ENCODE results near the gene STK17B. TPM values are rescaled to one million over a fixed set of nuclear protein-coding genes. Genes with fewer than 3 reads are reported as not detected.

The STK17B gene
- total RNA-seq, 1 experiment from 2014 or later, result 22.1 TPM

- TF ChIP-seq EZH2phosphoT487 (IDR thresholded peaks at IDR 0.05; ENCODE audit: borderline replicate concordance, low read length) (no peak), CTCF (conservative IDR thresholded peaks at IDR 0.05; ENCODE audit: low read depth, low read length) (no peak), EZH2 (IDR thresholded peaks at IDR 0.05; ENCODE audit: low read length, unreplicated experiment) (no peak)
- Histone ChIP-seq H3K9ac (ENCODE audit: low read length) (no peak overlapping the region), H3K27ac (ENCODE audit: low read length) (no peak overlapping the region), H3K4me3 (ENCODE audit: low read length) (no peak overlapping the region), H3K79me2 (ENCODE audit: low read length) (no peaks in the 10 kb centered on the region), H3K9me2 (replicated peaks; ENCODE audit: low read length) (no peaks in the 10 kb centered on the region), H2AFZ (ENCODE audit: low read length) (no peak overlapping the region), H3K4me1 (ENCODE audit: insufficient read depth, low read length) (no peaks in the 10 kb centered on the region), H3K4me2 (ENCODE audit: low read length) (no peak overlapping the region), H3K9me3 (ENCODE audit: low read length) (no peaks in the 10 kb centered on the region), H3K36me3 (ENCODE audit: low read depth, low read length) (no peaks in the 10 kb centered on the region; the same call in 1 of the 2 replicates), H3K27me3 (ENCODE audit: low read length) (no peaks in the 10 kb centered on the region), H4K20me1 (ENCODE audit: low read length) (no peaks in the 10 kb centered on the region), H3F3A (ENCODE audit: low read length, unreplicated experiment) (no peaks in the 10 kb centered on the region)
- ATAC-seq (no peak), DNase-seq (no peak)
- CTCF ChIA-PET, result no interaction called here
- BruUV-seq (replicated peaks), result no TSS peak
- intact Hi-C loops (cut with micrococcal nuclease), result no loop called here
- POLR2A ChIA-PET (ENCODE audit: unreplicated experiment), result no interaction called here
Measured at GRCh38 chr2:196088203-196088602, 83.2 kb downstream of the STK17B start.

GRCh38 chr2:196086517-196087368 lies 84.6 kb downstream of the STK17B start:
- no peak for ATAC-seq
- BruUV-seq (replicated peaks), result no TSS peak
- H4K20me1 ChIP-seq (ENCODE audit: low read length), result no peaks in the 10 kb centered on the region
- H3K9ac ChIP-seq (ENCODE audit: low read length), result no peak overlapping the region
- no peaks in the 10 kb centered on the region; the same call in 1 of the 2 replicates for H3K36me3 ChIP-seq (ENCODE audit: low read depth, low read length)
- POLR2A ChIA-PET (ENCODE audit: unreplicated experiment), result no interaction called here
- intact Hi-C loops (cut with micrococcal nuclease), result no loop called here
- no peaks in the 10 kb centered on the region for H3K79me2 ChIP-seq (ENCODE audit: low read length)
- no peaks in the 10 kb centered on the region for H3K4me1 ChIP-seq (ENCODE audit: insufficient read depth, low read length)
- H3K27me3 ChIP-seq (ENCODE audit: low read length), result no peaks in the 10 kb centered on the region
- H3K4me3 ChIP-seq (ENCODE audit: low read length), result no peak overlapping the region
- TF ChIP-seq EZH2phosphoT487 (IDR thresholded peaks at IDR 0.05; ENCODE audit: borderline replicate concordance, low read length) (no peak), EZH2 (IDR thresholded peaks at IDR 0.05; ENCODE audit: low read length, unreplicated experiment) (no peak), CTCF (conservative IDR thresholded peaks at IDR 0.05; ENCODE audit: low read depth, low read length) (no peak)
- H2AFZ ChIP-seq (ENCODE audit: low read length), result no peak overlapping the region
- CTCF ChIA-PET, result no interaction called here
- H3K27ac ChIP-seq (ENCODE audit: low read length), result no peak overlapping the region
- no peak for DNase-seq
- H3F3A ChIP-seq (ENCODE audit: low read length, unreplicated experiment), result no peaks in the 10 kb centered on the region
- H3K9me3 ChIP-seq (ENCODE audit: low read length), result no peaks in the 10 kb centered on the region
- no peaks in the 10 kb centered on the region for H3K9me2 ChIP-seq (replicated peaks; ENCODE audit: low read length)
- no peak overlapping the region for H3K4me2 ChIP-seq (ENCODE audit: low read length)

GRCh38 chr2:196083601-196084000 lies 87.8 kb downstream of the STK17B start:
- no peak overlapping the region for H2AFZ ChIP-seq (ENCODE audit: low read length)
- H4K20me1 ChIP-seq (ENCODE audit: low read length), result no peaks in the 10 kb centered on the region
- POLR2A ChIA-PET (ENCODE audit: unreplicated experiment), result no interaction called here
- H3F3A ChIP-seq (ENCODE audit: low read length, unreplicated experiment), result no peaks in the 10 kb centered on the region
- CTCF ChIA-PET, result no interaction called here
- H3K79me2 ChIP-seq (ENCODE audit: low read length), result no peaks in the 10 kb centered on the region
- H3K4me3 ChIP-seq (ENCODE audit: low read length), result no peak overlapping the region
- BruUV-seq (replicated peaks), result no TSS peak
- H3K9me2 ChIP-seq (replicated peaks; ENCODE audit: low read length), result no peaks in the 10 kb centered on the region
- H3K4me2 ChIP-seq (ENCODE audit: low read length), result no peak overlapping the region
- no peak overlapping the region for H3K27ac ChIP-seq (ENCODE audit: low read length)
- no peaks in the 10 kb centered on the region for H3K27me3 ChIP-seq (ENCODE audit: low read length)
- DNase-seq (no peak), ATAC-seq (no peak)
- no peak overlapping the region for H3K9ac ChIP-seq (ENCODE audit: low read length)
- no peaks in the 10 kb centered on the region for H3K9me3 ChIP-seq (ENCODE audit: low read length)
- TF ChIP-seq EZH2phosphoT487 (IDR thresholded peaks at IDR 0.05; ENCODE audit: borderline replicate concordance, low read length) (no peak), EZH2 (IDR thresholded peaks at IDR 0.05; ENCODE audit: low read length, unreplicated experiment) (no peak), CTCF (conservative IDR thresholded peaks at IDR 0.05; ENCODE audit: low read depth, low read length) (no peak)
- H3K36me3 ChIP-seq (ENCODE audit: low read depth, low read length), result no peaks in the 10 kb centered on the region; the same call in 1 of the 2 replicates
- H3K4me1 ChIP-seq (ENCODE audit: insufficient read depth, low read length), result peaks cover 15% of the 10 kb centered on the region
- intact Hi-C loops (cut with micrococcal nuclease), result no loop called here
